H9 (cell line): Measurements from ENCODE around the gene SNAP47. TPM values are rescaled to one million over a fixed set of nuclear protein-coding genes. Genes with fewer than 3 reads are reported as not detected.

ENCODE experiments used
- DNase-seq: peaks from one replicate; pipeline ENCODE4 v3.0.0-alpha.2; 2017
- H2AFZ ChIP-seq: one replicate; pipeline ENCODE4 v1.6.1; 2013; ENCODE audit warnings: mild to moderate bottlenecking, low read length, control low read depth, moderate library complexity
- H2AK5ac ChIP-seq: 2 replicates; pipeline ENCODE4 v1.6.1; 2013; ENCODE audit warnings: low read length, control low read depth, mixed read lengths; ENCODE audit not compliant: insufficient read length
- H2BK120ac ChIP-seq: one replicate; pipeline ENCODE4 v1.6.1; 2013; ENCODE audit warnings: low read depth, mild to moderate bottlenecking, low read length, control low read depth, inconsistent platforms; ENCODE audit not compliant: poor library complexity, severe bottlenecking
- H2BK12ac ChIP-seq: 2 replicates; pipeline ENCODE4 v1.6.1; 2013; ENCODE audit warnings: low read length, control low read depth, mixed read lengths, low read depth; ENCODE audit not compliant: insufficient read length
- H2BK15ac ChIP-seq: 2 replicates; pipeline ENCODE4 v1.6.1; 2013; ENCODE audit warnings: low read depth, low read length, control low read depth
- H2BK20ac ChIP-seq: one replicate; pipeline ENCODE4 v1.6.1; 2013; ENCODE audit warnings: low read depth, mild to moderate bottlenecking, low read length, control low read depth, inconsistent platforms; ENCODE audit not compliant: poor library complexity, severe bottlenecking
- H2BK5ac ChIP-seq: 2 replicates; pipeline ENCODE4 v1.6.1; 2013; ENCODE audit warnings: low read length, control low read depth, mixed read lengths; ENCODE audit not compliant: insufficient read length
- H3K14ac ChIP-seq: 2 replicates; pipeline ENCODE4 v1.6.1; 2013; ENCODE audit warnings: low read length, control low read depth; ENCODE audit not compliant: insufficient read depth
- H3K18ac ChIP-seq: 2 replicates; pipeline ENCODE4 v1.6.1; 2013; ENCODE audit warnings: low read depth, mild to moderate bottlenecking, mixed read lengths, low read length, control low read depth; ENCODE audit not compliant: insufficient read length
- H3K23ac ChIP-seq: 2 replicates; pipeline ENCODE4 v1.6.1; 2013; ENCODE audit warnings: low read length, control low read depth, mixed read lengths, low read depth; ENCODE audit not compliant: insufficient read length
- H3K23me2 ChIP-seq: 2 replicates; pipeline ENCODE4 v1.6.1; 2013; ENCODE audit warnings: low read depth, mild to moderate bottlenecking, mixed read lengths, low read length, control low read depth; ENCODE audit not compliant: insufficient read length, poor library complexity, severe bottlenecking
- H3K27ac ChIP-seq: 2 replicates; pipeline ENCODE4 v1.5.1; 2013; ENCODE audit warnings: low read length, control low read depth, mixed read lengths, low read depth; ENCODE audit not compliant: insufficient read length
- H3K27me3 ChIP-seq: 2 replicates; pipeline ENCODE4 v1.6.1; 2013; ENCODE audit warnings: low read length, control low read depth, inconsistent platforms; ENCODE audit not compliant: insufficient read depth
- H3K4ac ChIP-seq: 2 replicates; pipeline ENCODE4 v1.6.1; 2013; ENCODE audit warnings: low read depth, mild to moderate bottlenecking, control low read depth, inconsistent platforms, low read length, moderate library complexity
- H3K4me1 ChIP-seq: 2 replicates; pipeline ENCODE4 v1.6.1; 2013; ENCODE audit warnings: low read length, control low read depth, inconsistent platforms; ENCODE audit not compliant: insufficient read depth
- H3K4me2 ChIP-seq: 2 replicates; pipeline ENCODE4 v1.6.1; 2013; ENCODE audit warnings: low read length, control low read depth, mixed read lengths; ENCODE audit not compliant: insufficient read length, insufficient read depth
- H3K56ac ChIP-seq: 2 replicates; pipeline ENCODE4 v1.6.1; 2013; ENCODE audit warnings: low read depth, mild to moderate bottlenecking, mixed read lengths, low read length, control low read depth; ENCODE audit not compliant: insufficient read length
- H3K79me1 ChIP-seq: 2 replicates; pipeline ENCODE4 v1.6.1; 2013; ENCODE audit warnings: low read depth, mild to moderate bottlenecking, moderate library complexity, low read length, control low read depth, inconsistent platforms; ENCODE audit not compliant: insufficient read depth, poor library complexity, severe bottlenecking
- H3K79me2 ChIP-seq: 2 replicates; pipeline ENCODE4 v1.6.1; 2013; ENCODE audit warnings: low read length, control low read depth, inconsistent platforms; ENCODE audit not compliant: insufficient read depth
- H3K9ac ChIP-seq: 2 replicates; pipeline ENCODE4 v1.6.1; 2013; ENCODE audit warnings: low read length, control low read depth, mixed read lengths; ENCODE audit not compliant: insufficient read length; ENCODE audit errors: extremely low read depth
- H3K9me3 ChIP-seq: one replicate; pipeline ENCODE4 v1.6.1; 2013; ENCODE audit warnings: low read depth, low read length, inconsistent platforms; ENCODE audit not compliant: control insufficient read depth
- H3T11ph ChIP-seq: one replicate; pipeline ENCODE4 v1.6.1; 2013; ENCODE audit warnings: mild to moderate bottlenecking, low read length, control low read depth, inconsistent platforms
- H4K20me1 ChIP-seq: one replicate; pipeline ENCODE4 v1.6.1; 2013; ENCODE audit not compliant: control insufficient read depth, insufficient read length, insufficient read depth
- H4K5ac ChIP-seq: 2 replicates; pipeline ENCODE4 v1.6.1; 2013; ENCODE audit warnings: low read depth, mild to moderate bottlenecking, mixed read lengths, low read length, control low read depth; ENCODE audit not compliant: insufficient read length
- H4K8ac ChIP-seq: replicated peaks from 2 replicates; pipeline ENCODE4 v1.6.1; 2013; ENCODE audit warnings: low read length, control low read depth, mixed read lengths, low read depth; ENCODE audit not compliant: insufficient read length
- H4K91ac ChIP-seq: 2 replicates; pipeline ENCODE4 v1.6.1; 2013; ENCODE audit warnings: low read depth, mild to moderate bottlenecking, moderate library complexity, mixed read lengths, low read length, control low read depth; ENCODE audit not compliant: insufficient read length
- H3K27ac Mint-ChIP-seq, 3 experiments: 2 replicates in 2 of 3; 3 replicates in 1 of 3; pipeline ENCODE4 v1.8.0; 2020 to 2021; ENCODE audit warnings: mixed read lengths in 3 of 3, mild to moderate bottlenecking in 1 of 3, moderate library complexity in 1 of 3
- H3K27me3 Mint-ChIP-seq: 2 replicates; pipeline ENCODE4 v1.8.0; 2021; ENCODE audit warnings: low read depth, mild to moderate bottlenecking, moderate library complexity, mixed read lengths
- H3K36me3 Mint-ChIP-seq, 3 experiments: 2 replicates in 2 of 3; 3 replicates in 1 of 3; pipeline ENCODE4 v1.8.0; 2020 to 2021; ENCODE audit warnings: low read depth in 3 of 3, mixed read lengths in 3 of 3; ENCODE audit not compliant: insufficient read depth in 1 of 3
- H3K4me1 Mint-ChIP-seq, 2 experiments: 2 replicates each; pipeline ENCODE4 v1.8.0; 2020; ENCODE audit warnings: mixed read lengths in 2 of 2
- H3K4me3 Mint-ChIP-seq, 2 experiments: 2 replicates in 1 of 2; 3 replicates in 1 of 2; pipeline ENCODE4 v1.8.0; 2020 to 2021; ENCODE audit warnings: mild to moderate bottlenecking in 2 of 2, mixed read lengths in 2 of 2, moderate library complexity in 1 of 2
- H3K9me3 Mint-ChIP-seq, 2 experiments: 2 replicates in 1 of 2; 3 replicates in 1 of 2; pipeline ENCODE4 v1.8.0; 2020; ENCODE audit warnings: mild to moderate bottlenecking in 2 of 2, mixed read lengths in 2 of 2, moderate library complexity in 1 of 2
- CTCF ChIP-seq: fragments of 200-600 bp; sonication (generic); conservative IDR thresholded peaks from 3 replicates; pipeline ENCODE4 v1.8.0; 2021; ENCODE audit warnings: antibody characterized with exemption, mild to moderate bottlenecking
- WGBS: extraction: QIAGEN DNeasy Blood & Tissue Kit; methylation state at CpG from one replicate; pipeline ENCODE4 v1.1.7; 2013; ENCODE audit warnings: missing lambda C conversion rate, low lambda C conversion rate, mixed read lengths; ENCODE audit not compliant: insufficient read length; ENCODE audit errors: extremely low coverage; 5-methylcytosine and 5-hydroxymethylcytosine counted together
- total RNA-seq: library from RNA; stranded (reverse); gene quantifications from 2 replicates; pipeline ENCODE4 v1.2.1, GENCODE V29; 2021

SNAP47 gene
- total RNA-seq, 1 experiment from 2014 or later = 44.1 TPM

- no peak for DNase-seq
- TF ChIP-seq CTCF = no peak
- Histone ChIP-seq H3K14ac (no peak overlapping the region; the same call in 1 of the 2 replicates), H3K18ac (no peak overlapping the region), H3K9ac (no peak overlapping the region), H2BK5ac (no peak overlapping the region), H3T11ph (no peak overlapping the region), H4K5ac (no peak overlapping the region), H2AK5ac (no peak overlapping the region), H4K91ac (no peak overlapping the region), H3K4me2 (no peak overlapping the region), H3K4me1 (no peaks in the 10 kb centered on the region), H3K9me3 (no peaks in the 10 kb centered on the region), H4K20me1 (no peaks in the 10 kb centered on the region), H3K79me2 (no peaks in the 10 kb centered on the region), H3K23ac (no peak overlapping the region), H2AFZ (no peak overlapping the region), H2BK12ac (no peak overlapping the region), H2BK20ac (no peak overlapping the region), H3K56ac (no peak overlapping the region), H3K4ac (no peak overlapping the region), H3K27ac (no peak overlapping the region), H3K23me2 (peaks cover 2% of the 10 kb centered on the region), H2BK15ac (no peak overlapping the region), H3K79me1 (peaks cover 3% of the 10 kb centered on the region), H3K27me3 (no peaks in the 10 kb centered on the region), H2BK120ac (no peak overlapping the region), H4K8ac (no peak overlapping the region)
- Mint-ChIP-seq H3K4me1 (peaks cover 4 to 12% of the 10 kb centered on the region in 2 experiments; a peak in 2 of 4 replicates), H3K36me3 (peaks cover 24 to 53% (median 41%) of the 10 kb centered on the region in 3 experiments), H3K9me3 (no peaks in the 10 kb centered on the region), H3K4me3 (no peak overlapping the region), H3K27ac (no peak overlapping the region), H3K27me3 (no peaks in the 10 kb centered on the region)
- WGBS = no CpG with 5 or more reads among the region's 19 CpGs
Measured at GRCh38 chr1:227766653-227767277, 31.5 kb downstream of the SNAP47 start.
